ENCODE measurements around the gene NUDT3. TPM values are rescaled to one million over a fixed set of nuclear protein-coding genes. Genes with fewer than 3 reads are reported as not detected.

Gene NUDT3
- total RNA-seq, 1 experiment from 2014 or later = 48.4 TPM

- Mint-ChIP-seq H3K27me3 (ENCODE audit: unreplicated experiment) (no peaks in the 10 kb centered on the region), H3K27ac (ENCODE audit: unreplicated experiment) (no peak overlapping the region), H3K4me1 (ENCODE audit: low read depth, unreplicated experiment) (peaks cover 40% of the 10 kb centered on the region), H3K9me3 (ENCODE audit: low read depth, unreplicated experiment) (no peaks in the 10 kb centered on the region), H3K36me3 (ENCODE audit: insufficient read depth, unreplicated experiment) (no peaks in the 10 kb centered on the region), H3K4me3 (ENCODE audit: low read depth, unreplicated experiment) (no peak overlapping the region)
- intact Hi-C loops (cut with micrococcal nuclease; ENCODE audit: unreplicated experiment) = no loop called here
- BruUV-seq (replicated peaks) = no TSS peak
- CTCF ChIA-PET = interaction anchor here (1.5 kb wide), 1 partner anchor 52 kb away, joined by 7 read pairs; no protein-coding TSS in a partner anchor
- no peak for TF ChIP-seq CTCF (IDR thresholded peaks at IDR 0.05; ENCODE audit: unreplicated experiment)
- no peak for DNase-seq
Observed at GRCh38 chr6:34362909-34363680, 29.4 kb downstream of the NUDT3 start.

GRCh38 chr6:34362176-34362575 is 30.3 kb downstream of the NUDT3 start:
- intact Hi-C loops (cut with micrococcal nuclease; ENCODE audit: unreplicated experiment) = no loop called here
- TF ChIP-seq CTCF (IDR thresholded peaks at IDR 0.05; ENCODE audit: unreplicated experiment) = no peak
- no peaks in the 10 kb centered on the region for H3K36me3 Mint-ChIP-seq (ENCODE audit: insufficient read depth, unreplicated experiment)
- DNase-seq = no peak
- no peaks in the 10 kb centered on the region for H3K9me3 Mint-ChIP-seq (ENCODE audit: low read depth, unreplicated experiment)
- CTCF ChIA-PET = interaction anchor here (1.5 kb wide), 1 partner anchor 53 kb away, joined by 7 read pairs; no protein-coding TSS in a partner anchor
- H3K4me3 Mint-ChIP-seq (ENCODE audit: low read depth, unreplicated experiment) = no peak overlapping the region
- H3K4me1 Mint-ChIP-seq (ENCODE audit: low read depth, unreplicated experiment) = peaks cover 42% of the 10 kb centered on the region
- no TSS peak for BruUV-seq (replicated peaks)
- no peaks in the 10 kb centered on the region for H3K27me3 Mint-ChIP-seq (ENCODE audit: unreplicated experiment)
- no peak overlapping the region for H3K27ac Mint-ChIP-seq (ENCODE audit: unreplicated experiment)

GRCh38 chr6:34360556-34360955 is 31.9 kb downstream of the NUDT3 start:
- peaks cover 42% of the 10 kb centered on the region for H3K4me1 Mint-ChIP-seq (ENCODE audit: low read depth, unreplicated experiment)
- intact Hi-C loops (cut with micrococcal nuclease; ENCODE audit: unreplicated experiment) = no loop called here
- no peaks in the 10 kb centered on the region for H3K36me3 Mint-ChIP-seq (ENCODE audit: insufficient read depth, unreplicated experiment)
- no peak for TF ChIP-seq CTCF (IDR thresholded peaks at IDR 0.05; ENCODE audit: unreplicated experiment)
- no TSS peak for BruUV-seq (replicated peaks)
- H3K27ac Mint-ChIP-seq (ENCODE audit: unreplicated experiment) = no peak overlapping the region
- H3K9me3 Mint-ChIP-seq (ENCODE audit: low read depth, unreplicated experiment) = no peaks in the 10 kb centered on the region
- no peak overlapping the region for H3K4me3 Mint-ChIP-seq (ENCODE audit: low read depth, unreplicated experiment)
- no peaks in the 10 kb centered on the region for H3K27me3 Mint-ChIP-seq (ENCODE audit: unreplicated experiment)
- no peak for DNase-seq
- CTCF ChIA-PET = interaction anchor here (0.5 to 0.7 kb wide), 2 partner anchors 117 to 296 kb away, joined by 4 to 5 read pairs; no protein-coding TSS in a partner anchor

GRCh38 chr6:34359418-34360158 is 32.9 kb downstream of the NUDT3 start:
- Mint-ChIP-seq H3K27ac (ENCODE audit: unreplicated experiment) (no peak overlapping the region), H3K36me3 (ENCODE audit: insufficient read depth, unreplicated experiment) (no peaks in the 10 kb centered on the region), H3K27me3 (ENCODE audit: unreplicated experiment) (no peaks in the 10 kb centered on the region), H3K4me1 (ENCODE audit: low read depth, unreplicated experiment) (peaks cover 42% of the 10 kb centered on the region), H3K4me3 (ENCODE audit: low read depth, unreplicated experiment) (no peak overlapping the region), H3K9me3 (ENCODE audit: low read depth, unreplicated experiment) (no peaks in the 10 kb centered on the region)
- TF ChIP-seq CTCF (IDR thresholded peaks at IDR 0.05; ENCODE audit: unreplicated experiment) = no peak
- intact Hi-C loops (cut with micrococcal nuclease; ENCODE audit: unreplicated experiment) = no loop called here
- CTCF ChIA-PET = no interaction called here
- no peak for DNase-seq
- no TSS peak for BruUV-seq (replicated peaks)
